Stimulated activated memory B cell treated with anti-CD40 and anti-IgM and Interleukin-4, amounts not matched to agents 10 μg/mL and 1 μg/mL and 100 μg/mL, for 72 hours (primary cell): ENCODE results near the gene IDI1.

ENCODE experiments used
- ATAC-seq: fragments of 150-1000 bp; cut with Tn5 transposase; 2 replicates; pipeline ENCODE4 v1.10.0; 2021
- H3K27ac Mint-ChIP-seq: one replicate; pipeline ENCODE4 v1.8.0; 2022; ENCODE audit warnings: mild to moderate bottlenecking, mixed read lengths
- H3K27me3 Mint-ChIP-seq: one replicate; pipeline ENCODE4 v1.8.0; 2022; ENCODE audit warnings: mixed read lengths
- H3K36me3 Mint-ChIP-seq: one replicate; pipeline ENCODE4 v1.8.0; 2022; ENCODE audit warnings: mixed read lengths
- H3K4me1 Mint-ChIP-seq: one replicate; pipeline ENCODE4 v1.8.0; 2022; ENCODE audit warnings: mixed read lengths
- H3K4me3 Mint-ChIP-seq: one replicate; pipeline ENCODE4 v1.8.0; 2022; ENCODE audit warnings: mild to moderate bottlenecking, moderate library complexity, mixed read lengths
- H3K9me3 Mint-ChIP-seq: one replicate; pipeline ENCODE4 v1.8.0; 2022; ENCODE audit warnings: mixed read lengths

The IDI1 gene

GRCh38 chr10:1048732-1049424 lies at the start of gene IDI1:
Gene IDI1, minus strand, starts transcription at chr10:1049119. Its CDS starts 116 bp downstream, at chr10:1049003.
- Mint-ChIP-seq H3K27ac (peak within 1 kb of the TSS; percentile 96), H3K27me3 (no peaks in the 10 kb centered on the region), H3K9me3 (no peaks in the 10 kb centered on the region), H3K36me3 (peaks cover 33% of the 10 kb centered on the region), H3K4me1 (peaks cover 50% of the 10 kb centered on the region), H3K4me3 (peak within 1 kb of the TSS; percentile 88)
- ATAC-seq = peak; percentile 95

GRCh38 chr10:1097436-1097835 lies 48.5 kb upstream of the IDI1 start:
- Mint-ChIP-seq H3K27me3 (no peaks in the 10 kb centered on the region), H3K4me3 (no peak overlapping the region), H3K36me3 (peaks cover 31% of the 10 kb centered on the region), H3K27ac (no peak overlapping the region), H3K9me3 (peaks cover 4% of the 10 kb centered on the region), H3K4me1 (peaks cover 13% of the 10 kb centered on the region)
- peak; percentile 8 for ATAC-seq

GRCh38 chr10:1096287-1096889 lies 47.5 kb upstream of the IDI1 start:
- Mint-ChIP-seq H3K9me3 (no peaks in the 10 kb centered on the region), H3K27me3 (no peaks in the 10 kb centered on the region), H3K36me3 (peaks cover 25% of the 10 kb centered on the region), H3K4me3 (no peak overlapping the region), H3K27ac (no peak overlapping the region), H3K4me1 (peaks cover 6% of the 10 kb centered on the region)
- ATAC-seq = no peak

- ATAC-seq = no peak
- no peak overlapping the region for H3K27ac Mint-ChIP-seq
Observed at GRCh38 chr10:1095498-1095897, 46.6 kb upstream of the IDI1 start.

GRCh38 chr10:1094112-1095057 lies 45.5 kb upstream of the IDI1 start:
- H3K4me1 Mint-ChIP-seq = peaks cover 1% of the 10 kb centered on the region
- peak; percentile 64 for ATAC-seq
- H3K9me3 Mint-ChIP-seq = no peaks in the 10 kb centered on the region
- H3K27ac Mint-ChIP-seq = no peak overlapping the region
- H3K4me3 Mint-ChIP-seq = no peak overlapping the region
- peaks cover 28% of the 10 kb centered on the region for H3K36me3 Mint-ChIP-seq
- H3K27me3 Mint-ChIP-seq = no peaks in the 10 kb centered on the region

More at GRCh38 chr10:1095498-1095897, 46.6 kb upstream of the IDI1 start:
- H3K4me1 Mint-ChIP-seq = peaks cover 6% of the 10 kb centered on the region
- H3K4me3 Mint-ChIP-seq = no peak overlapping the region
- H3K9me3 Mint-ChIP-seq = no peaks in the 10 kb centered on the region
- peaks cover 23% of the 10 kb centered on the region for H3K36me3 Mint-ChIP-seq
- H3K27me3 Mint-ChIP-seq = no peaks in the 10 kb centered on the region

GRCh38 chr10:1093696-1094095 lies 44.8 kb upstream of the IDI1 start:
- no peak overlapping the region for H3K27ac Mint-ChIP-seq
- H3K4me1 Mint-ChIP-seq = no peaks in the 10 kb centered on the region
- no peak overlapping the region for H3K4me3 Mint-ChIP-seq
- ATAC-seq = no peak
- peaks cover 32% of the 10 kb centered on the region for H3K36me3 Mint-ChIP-seq
- no peaks in the 10 kb centered on the region for H3K9me3 Mint-ChIP-seq
- no peaks in the 10 kb centered on the region for H3K27me3 Mint-ChIP-seq

GRCh38 chr10:1090696-1091095 lies 41.8 kb upstream of the IDI1 start:
- Mint-ChIP-seq H3K36me3 (peaks cover 49% of the 10 kb centered on the region), H3K27ac (no peak overlapping the region), H3K4me1 (peaks cover 7% of the 10 kb centered on the region), H3K4me3 (no peak overlapping the region), H3K27me3 (no peaks in the 10 kb centered on the region), H3K9me3 (no peaks in the 10 kb centered on the region)
- no peak for ATAC-seq

GRCh38 chr10:1089017-1089689 lies 40.2 kb upstream of the IDI1 start:
- Mint-ChIP-seq H3K9me3 (no peaks in the 10 kb centered on the region), H3K27me3 (no peaks in the 10 kb centered on the region), H3K36me3 (peaks cover 62% of the 10 kb centered on the region), H3K4me1 (peaks cover 7% of the 10 kb centered on the region), H3K27ac (peak overlapping the region; percentile 4), H3K4me3 (no peak overlapping the region)
- ATAC-seq = no peak

GRCh38 chr10:1086787-1087186 lies 37.9 kb upstream of the IDI1 start:
- Mint-ChIP-seq H3K36me3 (peaks cover 82% of the 10 kb centered on the region), H3K9me3 (no peaks in the 10 kb centered on the region), H3K27me3 (no peaks in the 10 kb centered on the region), H3K4me1 (peaks cover 7% of the 10 kb centered on the region), H3K27ac (no peak overlapping the region), H3K4me3 (no peak overlapping the region)
- no peak for ATAC-seq

- ATAC-seq = no peak
- peaks cover 7% of the 10 kb centered on the region for H3K4me1 Mint-ChIP-seq
- H3K4me3 Mint-ChIP-seq = no peak overlapping the region
- H3K27me3 Mint-ChIP-seq = no peaks in the 10 kb centered on the region
- no peak overlapping the region for H3K27ac Mint-ChIP-seq
- H3K36me3 Mint-ChIP-seq = peaks cover 82% of the 10 kb centered on the region
- no peaks in the 10 kb centered on the region for H3K9me3 Mint-ChIP-seq
Observed at GRCh38 chr10:1085258-1085657, 36.3 kb upstream of the IDI1 start.

GRCh38 chr10:1084011-1084950 lies 35.4 kb upstream of the IDI1 start:
- H3K27me3 Mint-ChIP-seq = no peaks in the 10 kb centered on the region
- H3K27ac Mint-ChIP-seq = no peak overlapping the region
- peaks cover 7% of the 10 kb centered on the region for H3K4me1 Mint-ChIP-seq
- H3K36me3 Mint-ChIP-seq = peaks cover 84% of the 10 kb centered on the region
- no peaks in the 10 kb centered on the region for H3K9me3 Mint-ChIP-seq
- no peak overlapping the region for H3K4me3 Mint-ChIP-seq
- ATAC-seq = no peak

GRCh38 chr10:1083581-1083980 lies 34.7 kb upstream of the IDI1 start:
- ATAC-seq = no peak
- Mint-ChIP-seq H3K36me3 (peaks cover 82% of the 10 kb centered on the region), H3K9me3 (no peaks in the 10 kb centered on the region), H3K27me3 (no peaks in the 10 kb centered on the region), H3K27ac (no peak overlapping the region), H3K4me3 (no peak overlapping the region), H3K4me1 (peaks cover 7% of the 10 kb centered on the region)

- peaks cover 68% of the 10 kb centered on the region for H3K36me3 Mint-ChIP-seq
- no peaks in the 10 kb centered on the region for H3K27me3 Mint-ChIP-seq
- no peaks in the 10 kb centered on the region for H3K9me3 Mint-ChIP-seq
- no peaks in the 10 kb centered on the region for H3K4me1 Mint-ChIP-seq
- ATAC-seq = no peak
- H3K27ac Mint-ChIP-seq = no peak overlapping the region
- no peak overlapping the region for H3K4me3 Mint-ChIP-seq
Observed at GRCh38 chr10:1078668-1079067, 29.7 kb upstream of the IDI1 start.

GRCh38 chr10:1074748-1075308 lies 25.9 kb upstream of the IDI1 start:
- no peak for ATAC-seq
- H3K4me1 Mint-ChIP-seq = peaks cover 11% of the 10 kb centered on the region
- no peak overlapping the region for H3K4me3 Mint-ChIP-seq
- H3K27ac Mint-ChIP-seq = no peak overlapping the region
- no peaks in the 10 kb centered on the region for H3K9me3 Mint-ChIP-seq
- H3K36me3 Mint-ChIP-seq = peaks cover 47% of the 10 kb centered on the region
- no peaks in the 10 kb centered on the region for H3K27me3 Mint-ChIP-seq
